Hepatocyte (in vitro differentiated cells): ENCODE measurements around the gene ZIM2. TPM values are rescaled to one million over a fixed set of nuclear protein-coding genes. Genes with fewer than 3 reads are reported as not detected.

Experiments
- DNase-seq: peaks from one replicate; pipeline ENCODE4 v3.0.0-alpha.2; 2016; ENCODE audit warnings: low spot score
- H2AFZ ChIP-seq: fragments of 200-600 bp; sonication (generic); 2 replicates; pipeline ENCODE4 v1.6.0; 2016; ENCODE audit warnings: antibody characterized with exemption, mild to moderate bottlenecking
- H3K27ac ChIP-seq: fragments of 200-600 bp; sonication (generic); 2 replicates; pipeline ENCODE4 v1.5.1; 2016; ENCODE audit warnings: mild to moderate bottlenecking
- H3K27me3 ChIP-seq: fragments of 200-600 bp; sonication (generic); 2 replicates; pipeline ENCODE4 v1.6.1; 2016
- H3K36me3 ChIP-seq: fragments of 200-600 bp; sonication (generic); replicated peaks from 2 replicates; pipeline ENCODE4 v1.5.1; 2016; ENCODE audit warnings: low read depth; ENCODE audit not compliant: insufficient read depth
- H3K4me1 ChIP-seq: fragments of 200-600 bp; sonication (generic); 2 replicates; pipeline ENCODE4 v1.5.1; 2016; ENCODE audit warnings: mild to moderate bottlenecking, moderate library complexity; ENCODE audit not compliant: insufficient read depth
- H3K4me2 ChIP-seq: fragments of 200-600 bp; sonication (generic); 2 replicates; pipeline ENCODE4 v1.6.0; 2016
- H3K4me3 ChIP-seq: fragments of 200-600 bp; sonication (generic); 2 replicates; pipeline ENCODE4 v1.5.1; 2016; ENCODE audit warnings: mild to moderate bottlenecking
- H3K79me2 ChIP-seq: fragments of 200-600 bp; sonication (generic); 2 replicates; pipeline ENCODE4 v1.6.0; 2017; ENCODE audit warnings: mild to moderate bottlenecking
- H3K9me2 ChIP-seq: fragments of 200-600 bp; sonication (generic); replicated peaks from 2 replicates; pipeline ENCODE4 v1.6.0; 2017; ENCODE audit warnings: mild to moderate bottlenecking; ENCODE audit not compliant: insufficient read depth
- H3K9me3 ChIP-seq: fragments of 200-600 bp; sonication (generic); 2 replicates; pipeline ENCODE4 v1.5.1; 2016; ENCODE audit warnings: low read depth, mild to moderate bottlenecking
- H4K20me1 ChIP-seq: fragments of 200-600 bp; sonication (generic); 2 replicates; pipeline ENCODE4 v1.6.0; 2016; ENCODE audit warnings: mild to moderate bottlenecking; ENCODE audit not compliant: insufficient read depth, poor library complexity, severe bottlenecking
- EZH2 ChIP-seq: fragments of 200-600 bp; sonication (generic); IDR thresholded peaks from 2 replicates; pipeline ENCODE4 v1.6.1; 2016; ENCODE audit warnings: antibody characterized with exemption, mild to moderate bottlenecking, borderline replicate concordance
- EZH2phosphoT487 ChIP-seq: fragments of 200-600 bp; sonication (generic); IDR thresholded peaks from one replicate; pipeline ENCODE4 v1.6.1; 2018; ENCODE audit warnings: antibody characterized with exemption, mild to moderate bottlenecking, low read depth, moderate library complexity; ENCODE audit not compliant: unreplicated experiment, severe bottlenecking
- WGBS: methylation state at CpG from one replicate; pipeline ENCODE4 v1.1.6; 2016; ENCODE audit warnings: low lambda C conversion rate; ENCODE audit errors: missing lambda C conversion rate; 5-methylcytosine and 5-hydroxymethylcytosine counted together
- polyA plus RNA-seq: library from polyadenylated mRNA; unstranded; fragments of >200 nt; fragmentation: Nextera tagmentation; extraction: Ambion mirVana; gene quantifications from 2 replicates; pipeline ENCODE4 v1.2.1, GENCODE V29; 2016
- total RNA-seq: library from RNA; depleted of rRNA; stranded (reverse); fragments of >200 nt; gene quantifications from 2 replicates; pipeline ENCODE4 v1.2.3, GENCODE V29; 2014
- TF ChIP-seq, protein P1 (sequence below): fragments of 200-600 bp; sonication (generic); IDR thresholded peaks from 2 replicates; pipeline ENCODE4 v1.5.1; 2016; ENCODE audit warnings: antibody characterized with exemption, mild to moderate bottlenecking; ENCODE audit not compliant: poor library complexity

ZIM2 gene
- total and polyA plus RNA-seq, 2 experiments from 2014 or later = not detected

DNA sequence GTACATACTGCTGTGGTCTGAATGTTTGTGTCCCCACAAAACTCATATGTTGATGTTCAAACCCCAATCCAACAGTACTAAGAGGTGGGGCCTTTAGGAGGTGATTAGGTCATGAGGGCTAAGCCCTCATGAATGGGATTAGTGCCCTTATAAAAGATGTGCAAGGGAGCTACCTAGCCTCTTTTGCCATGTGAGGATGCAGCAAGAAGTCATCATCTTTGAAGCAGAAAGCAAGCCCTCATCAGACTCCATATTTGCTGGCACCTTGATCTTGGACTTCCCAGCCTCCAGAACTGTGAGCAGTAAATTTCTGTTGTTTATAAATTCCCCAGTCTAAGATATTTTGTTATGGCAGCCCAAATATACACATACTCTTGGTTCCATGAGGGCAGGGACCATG lies 33.9 kb downstream of the ZIM2 start:
- TF ChIP-seq, protein P1, sequence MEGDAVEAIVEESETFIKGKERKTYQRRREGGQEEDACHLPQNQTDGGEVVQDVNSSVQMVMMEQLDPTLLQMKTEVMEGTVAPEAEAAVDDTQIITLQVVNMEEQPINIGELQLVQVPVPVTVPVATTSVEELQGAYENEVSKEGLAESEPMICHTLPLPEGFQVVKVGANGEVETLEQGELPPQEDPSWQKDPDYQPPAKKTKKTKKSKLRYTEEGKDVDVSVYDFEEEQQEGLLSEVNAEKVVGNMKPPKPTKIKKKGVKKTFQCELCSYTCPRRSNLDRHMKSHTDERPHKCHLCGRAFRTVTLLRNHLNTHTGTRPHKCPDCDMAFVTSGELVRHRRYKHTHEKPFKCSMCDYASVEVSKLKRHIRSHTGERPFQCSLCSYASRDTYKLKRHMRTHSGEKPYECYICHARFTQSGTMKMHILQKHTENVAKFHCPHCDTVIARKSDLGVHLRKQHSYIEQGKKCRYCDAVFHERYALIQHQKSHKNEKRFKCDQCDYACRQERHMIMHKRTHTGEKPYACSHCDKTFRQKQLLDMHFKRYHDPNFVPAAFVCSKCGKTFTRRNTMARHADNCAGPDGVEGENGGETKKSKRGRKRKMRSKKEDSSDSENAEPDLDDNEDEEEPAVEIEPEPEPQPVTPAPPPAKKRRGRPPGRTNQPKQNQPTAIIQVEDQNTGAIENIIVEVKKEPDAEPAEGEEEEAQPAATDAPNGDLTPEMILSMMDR = no peak
- TF ChIP-seq EZH2phosphoT487 (no peak), EZH2 (no peak)
- no peaks in the 10 kb centered on the region for H3K9me2 ChIP-seq
- H3K4me1 ChIP-seq = no peaks in the 10 kb centered on the region

DNA sequence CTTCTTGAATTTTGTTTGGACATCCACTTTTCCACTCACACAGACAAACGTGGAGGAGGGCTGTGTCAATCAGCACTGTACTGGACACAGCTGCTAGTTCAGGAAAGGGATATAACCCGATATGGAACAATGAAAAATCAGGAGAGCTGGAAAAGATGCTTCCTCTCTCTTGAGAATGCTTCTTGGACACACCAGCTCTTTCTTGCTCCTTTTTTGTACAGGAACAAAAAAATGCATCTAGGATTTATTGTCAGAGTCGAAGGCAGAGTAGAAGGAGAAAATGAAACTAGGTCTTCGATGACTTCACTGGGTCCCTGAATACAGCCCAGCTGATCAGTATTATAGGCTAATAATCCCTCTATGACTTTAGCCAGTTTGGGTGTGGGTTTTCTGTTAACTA lies 62.2 kb downstream of the ZIM2 start:
- H2AFZ ChIP-seq = no peak overlapping the region
- 51% methylated on average over 4 of the region's 4 CpGs for WGBS
- no peak overlapping the region for H3K4me3 ChIP-seq
- no peak overlapping the region for H3K4me2 ChIP-seq
- H3K27me3 ChIP-seq = no peaks in the 10 kb centered on the region
- H3K4me1 ChIP-seq = no peaks in the 10 kb centered on the region
- H4K20me1 ChIP-seq = no peaks in the 10 kb centered on the region
- TF ChIP-seq, protein P1 = no peak
- TF ChIP-seq EZH2 (no peak), EZH2phosphoT487 (no peak)
- H3K79me2 ChIP-seq = no peaks in the 10 kb centered on the region
- no peaks in the 10 kb centered on the region for H3K9me3 ChIP-seq
- no peak for DNase-seq
- no peaks in the 10 kb centered on the region for H3K9me2 ChIP-seq
- no peaks in the 10 kb centered on the region for H3K36me3 ChIP-seq
- no peak overlapping the region for H3K27ac ChIP-seq

More for the DNA sequence above, 33.9 kb downstream of the ZIM2 start:
- Histone ChIP-seq H3K27ac (no peak overlapping the region), H3K4me2 (no peak overlapping the region), H3K4me3 (no peak overlapping the region), H3K79me2 (no peaks in the 10 kb centered on the region), H2AFZ (no peak overlapping the region), H3K27me3 (no peaks in the 10 kb centered on the region), H4K20me1 (no peaks in the 10 kb centered on the region), H3K36me3 (no peaks in the 10 kb centered on the region), H3K9me3 (no peaks in the 10 kb centered on the region)
- no peak for DNase-seq

DNA sequence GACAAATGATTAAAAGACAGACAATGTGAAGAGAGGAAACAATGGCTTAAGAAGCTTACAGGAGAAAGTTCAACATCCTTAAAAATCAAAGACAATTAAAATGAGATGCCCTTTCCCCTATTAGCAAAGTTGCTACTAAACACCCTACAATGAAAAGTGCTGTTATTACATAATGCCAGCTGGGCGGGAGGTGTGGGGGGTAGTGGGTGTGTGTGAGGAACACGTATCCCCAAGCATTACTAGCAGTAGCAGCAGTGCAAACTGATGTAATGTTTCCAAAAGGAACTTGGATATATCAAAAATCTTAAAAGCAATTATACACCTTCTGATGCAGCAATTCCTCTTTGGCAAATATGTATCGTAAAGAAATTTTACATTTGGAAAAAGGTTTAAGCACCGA lies 70.9 kb downstream of the ZIM2 start:
- no peak overlapping the region for H3K4me3 ChIP-seq
- H3K27ac ChIP-seq = no peak overlapping the region
- no peaks in the 10 kb centered on the region for H3K27me3 ChIP-seq
- DNase-seq = no peak
- H3K4me1 ChIP-seq = no peaks in the 10 kb centered on the region
- TF ChIP-seq EZH2phosphoT487 = no peak
- TF ChIP-seq, protein P1 = no peak
- no peak for TF ChIP-seq EZH2
- H3K4me2 ChIP-seq = no peak overlapping the region
- no peaks in the 10 kb centered on the region for H3K79me2 ChIP-seq
- no peaks in the 10 kb centered on the region for H3K9me2 ChIP-seq
- no peaks in the 10 kb centered on the region for H3K36me3 ChIP-seq
- no peaks in the 10 kb centered on the region for H3K9me3 ChIP-seq
- H4K20me1 ChIP-seq = no peaks in the 10 kb centered on the region
- 65% methylated on average over 4 of the region's 4 CpGs for WGBS
- H2AFZ ChIP-seq = no peak overlapping the region

DNA sequence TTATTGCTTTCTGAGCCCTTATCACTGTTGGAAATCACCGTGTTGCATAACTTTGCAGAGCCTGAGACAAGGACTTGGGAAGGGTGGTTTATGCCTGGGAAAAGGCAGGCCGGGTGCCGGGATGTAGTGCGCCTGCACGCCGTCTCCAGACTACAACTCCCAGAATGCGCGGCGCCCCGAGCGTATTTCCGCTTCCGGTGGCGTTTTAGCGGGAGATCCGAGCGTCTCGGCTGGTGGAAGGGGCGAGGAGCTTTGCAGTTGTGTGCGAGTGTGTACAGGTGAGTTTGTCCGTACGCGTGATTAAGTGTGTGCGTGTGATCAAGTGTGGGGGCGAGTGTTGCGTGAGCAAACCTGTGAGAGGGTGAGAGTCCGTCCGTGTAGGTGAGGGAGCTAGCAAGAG lies 75.4 kb downstream of the ZIM2 start:
- DNase-seq = no peak
- no peak for TF ChIP-seq EZH2
- TF ChIP-seq, protein P1 = no peak
- no peaks in the 10 kb centered on the region for H3K36me3 ChIP-seq
- no peaks in the 10 kb centered on the region for H3K79me2 ChIP-seq
- WGBS = 91% methylated on average over 25 of the region's 28 CpGs
- no peaks in the 10 kb centered on the region for H3K9me2 ChIP-seq
- no peak overlapping the region for H3K27ac ChIP-seq
- H3K9me3 ChIP-seq = no peaks in the 10 kb centered on the region
- no peaks in the 10 kb centered on the region for H3K27me3 ChIP-seq
- no peaks in the 10 kb centered on the region for H4K20me1 ChIP-seq
- no peak overlapping the region for H3K4me2 ChIP-seq
- H3K4me3 ChIP-seq = no peak overlapping the region
- H2AFZ ChIP-seq = no peak overlapping the region
- no peaks in the 10 kb centered on the region for H3K4me1 ChIP-seq
